ENCODE data around the gene SLC40A1.

DNA sequence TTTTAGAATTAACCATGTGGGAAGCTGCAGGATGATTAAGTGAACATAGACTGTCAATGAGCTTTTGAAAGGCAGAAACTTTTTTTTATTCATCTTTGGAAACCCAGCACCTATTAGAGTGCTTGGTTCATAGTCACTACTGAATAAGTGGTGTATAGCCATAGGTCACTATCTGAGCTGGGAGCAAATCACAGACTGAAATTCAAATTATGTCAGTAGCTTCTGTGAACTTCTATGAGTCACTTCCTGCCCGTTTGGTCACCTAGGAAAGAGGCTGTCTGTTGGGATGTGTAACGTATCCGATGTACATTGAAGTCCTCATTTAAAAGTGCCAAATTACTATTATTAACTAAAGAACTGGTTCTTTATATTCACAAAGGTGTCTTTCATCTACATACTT lies 20.5 kb upstream of the SLC40A1 start:
- TF ChIP-seq, protein P1, sequence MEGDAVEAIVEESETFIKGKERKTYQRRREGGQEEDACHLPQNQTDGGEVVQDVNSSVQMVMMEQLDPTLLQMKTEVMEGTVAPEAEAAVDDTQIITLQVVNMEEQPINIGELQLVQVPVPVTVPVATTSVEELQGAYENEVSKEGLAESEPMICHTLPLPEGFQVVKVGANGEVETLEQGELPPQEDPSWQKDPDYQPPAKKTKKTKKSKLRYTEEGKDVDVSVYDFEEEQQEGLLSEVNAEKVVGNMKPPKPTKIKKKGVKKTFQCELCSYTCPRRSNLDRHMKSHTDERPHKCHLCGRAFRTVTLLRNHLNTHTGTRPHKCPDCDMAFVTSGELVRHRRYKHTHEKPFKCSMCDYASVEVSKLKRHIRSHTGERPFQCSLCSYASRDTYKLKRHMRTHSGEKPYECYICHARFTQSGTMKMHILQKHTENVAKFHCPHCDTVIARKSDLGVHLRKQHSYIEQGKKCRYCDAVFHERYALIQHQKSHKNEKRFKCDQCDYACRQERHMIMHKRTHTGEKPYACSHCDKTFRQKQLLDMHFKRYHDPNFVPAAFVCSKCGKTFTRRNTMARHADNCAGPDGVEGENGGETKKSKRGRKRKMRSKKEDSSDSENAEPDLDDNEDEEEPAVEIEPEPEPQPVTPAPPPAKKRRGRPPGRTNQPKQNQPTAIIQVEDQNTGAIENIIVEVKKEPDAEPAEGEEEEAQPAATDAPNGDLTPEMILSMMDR (IDR thresholded peaks at IDR 0.05): no peak
- no peak for TF ChIP-seq POLR2A (IDR thresholded peaks at IDR 0.05)

All from thyroid gland (tissue), 4 donors.